ENCODE measurements around the gene MSH3. TPM values are rescaled to one million over a fixed set of nuclear protein-coding genes. Genes with fewer than 3 reads are reported as not detected.
"Not testable (repeated sequence)": the region's sequence is repeated elsewhere in the genome, so short reads cannot be mapped to it uniquely, and the experiment has no call there.

Gene MSH3
- total RNA-seq, 1 donor, result 15.8 TPM

- no peaks in the 10 kb centered on the region for H3K4me1 ChIP-seq (ENCODE audit: insufficient read depth, low read length)
- no peak overlapping the region for H3K4me3 ChIP-seq (ENCODE audit: low read length)
- no peaks in the 10 kb centered on the region for H3K9me3 ChIP-seq (ENCODE audit: low read depth, low read length)
- no peaks in the 10 kb centered on the region for H3K27me3 ChIP-seq (ENCODE audit: insufficient read depth, low read length)
Measured at GRCh38 chr5:80877592-80877991, 223.1 kb downstream of the MSH3 start.

GRCh38 chr5:80881726-80882125 is 227.3 kb downstream of the MSH3 start:
- Histone ChIP-seq H3K27me3 (ENCODE audit: insufficient read depth, low read length) (no peaks in the 10 kb centered on the region), H3K4me3 (ENCODE audit: low read length) (no peak overlapping the region), H3K9me3 (ENCODE audit: low read depth, low read length) (no peaks in the 10 kb centered on the region), H3K4me1 (ENCODE audit: insufficient read depth, low read length) (no peaks in the 10 kb centered on the region)

GRCh38 chr5:80883390-80883789 is 228.9 kb downstream of the MSH3 start:
- H3K4me3 ChIP-seq (ENCODE audit: low read length); H3K4me1 ChIP-seq (ENCODE audit: insufficient read depth, low read length); H3K27me3 ChIP-seq (ENCODE audit: insufficient read depth, low read length); H3K9me3 ChIP-seq (ENCODE audit: low read depth, low read length): not testable (repeated sequence)

- H3K27me3 ChIP-seq (ENCODE audit: insufficient read depth, low read length), result no peaks in the 10 kb centered on the region
- H3K4me3 ChIP-seq (ENCODE audit: low read length), result no peak overlapping the region
Measured at GRCh38 chr5:80884086-80884813, 229.8 kb downstream of the MSH3 start.

GRCh38 chr5:80884929-80885328 is 230.5 kb downstream of the MSH3 start:
- no peak overlapping the region for H3K4me3 ChIP-seq (ENCODE audit: low read length)
- H3K4me1 ChIP-seq (ENCODE audit: insufficient read depth, low read length), result no peaks in the 10 kb centered on the region
- no peaks in the 10 kb centered on the region for H3K9me3 ChIP-seq (ENCODE audit: low read depth, low read length)
- no peaks in the 10 kb centered on the region for H3K27me3 ChIP-seq (ENCODE audit: insufficient read depth, low read length)

More at GRCh38 chr5:80884086-80884813, 229.8 kb downstream of the MSH3 start:
- Histone ChIP-seq H3K9me3 (ENCODE audit: low read depth, low read length) (no peaks in the 10 kb centered on the region), H3K4me1 (ENCODE audit: insufficient read depth, low read length) (no peaks in the 10 kb centered on the region)

- Histone ChIP-seq H3K4me3 (ENCODE audit: low read length) (no peak overlapping the region), H3K9me3 (ENCODE audit: low read depth, low read length) (no peaks in the 10 kb centered on the region), H3K27me3 (ENCODE audit: insufficient read depth, low read length) (no peaks in the 10 kb centered on the region), H3K4me1 (ENCODE audit: insufficient read depth, low read length) (no peaks in the 10 kb centered on the region)
Measured at GRCh38 chr5:80885396-80886000, 231.0 kb downstream of the MSH3 start.

- Histone ChIP-seq H3K9me3 (ENCODE audit: low read depth, low read length) (no peaks in the 10 kb centered on the region), H3K4me1 (ENCODE audit: insufficient read depth, low read length) (no peaks in the 10 kb centered on the region), H3K4me3 (ENCODE audit: low read length) (no peak overlapping the region), H3K27me3 (ENCODE audit: insufficient read depth, low read length) (no peaks in the 10 kb centered on the region)
Measured at GRCh38 chr5:80894083-80894482, 239.6 kb downstream of the MSH3 start.

GRCh38 chr5:80895523-80895922 is 241.1 kb downstream of the MSH3 start:
- Histone ChIP-seq H3K9me3 (ENCODE audit: low read depth, low read length) (no peaks in the 10 kb centered on the region), H3K27me3 (ENCODE audit: insufficient read depth, low read length) (no peaks in the 10 kb centered on the region), H3K4me1 (ENCODE audit: insufficient read depth, low read length) (no peaks in the 10 kb centered on the region), H3K4me3 (ENCODE audit: low read length) (no peak overlapping the region)

GRCh38 chr5:80902624-80903023 is 248.2 kb downstream of the MSH3 start:
- H3K27me3 ChIP-seq (ENCODE audit: insufficient read depth, low read length); H3K9me3 ChIP-seq (ENCODE audit: low read depth, low read length); H3K4me3 ChIP-seq (ENCODE audit: low read length): not testable (repeated sequence)
- peaks cover 12% of the 10 kb centered on the region for H3K4me1 ChIP-seq (ENCODE audit: insufficient read depth, low read length)

GRCh38 chr5:80904533-80905187 is 250.2 kb downstream of the MSH3 start:
- no peaks in the 10 kb centered on the region for H3K27me3 ChIP-seq (ENCODE audit: insufficient read depth, low read length)
- H3K4me1 ChIP-seq (ENCODE audit: insufficient read depth, low read length), result peaks cover 12% of the 10 kb centered on the region
- H3K4me3 ChIP-seq (ENCODE audit: low read length), result no peak overlapping the region
- peaks cover 4% of the 10 kb centered on the region for H3K9me3 ChIP-seq (ENCODE audit: low read depth, low read length)

GRCh38 chr5:80905405-80905804 is 251.0 kb downstream of the MSH3 start:
- Histone ChIP-seq H3K4me3 (ENCODE audit: low read length) (no peak overlapping the region), H3K4me1 (ENCODE audit: insufficient read depth, low read length) (peaks cover 12% of the 10 kb centered on the region), H3K9me3 (ENCODE audit: low read depth, low read length) (peaks cover 4% of the 10 kb centered on the region), H3K27me3 (ENCODE audit: insufficient read depth, low read length) (no peaks in the 10 kb centered on the region)

GRCh38 chr5:80912479-80912878 is 258.0 kb downstream of the MSH3 start:
- Histone ChIP-seq H3K4me3 (ENCODE audit: low read length) (no peak overlapping the region), H3K4me1 (ENCODE audit: insufficient read depth, low read length) (no peaks in the 10 kb centered on the region), H3K9me3 (ENCODE audit: low read depth, low read length) (no peaks in the 10 kb centered on the region), H3K27me3 (ENCODE audit: insufficient read depth, low read length) (no peaks in the 10 kb centered on the region)

- Histone ChIP-seq H3K4me3 (ENCODE audit: low read length) (no peak overlapping the region), H3K27me3 (ENCODE audit: insufficient read depth, low read length) (no peaks in the 10 kb centered on the region)
Measured at GRCh38 chr5:80915716-80916115, 261.3 kb downstream of the MSH3 start.

GRCh38 chr5:80916676-80917075 is 262.2 kb downstream of the MSH3 start:
- H3K4me1 ChIP-seq (ENCODE audit: insufficient read depth, low read length), result no peaks in the 10 kb centered on the region
- no peak overlapping the region for H3K4me3 ChIP-seq (ENCODE audit: low read length)
- H3K27me3 ChIP-seq (ENCODE audit: insufficient read depth, low read length), result no peaks in the 10 kb centered on the region
- no peaks in the 10 kb centered on the region for H3K9me3 ChIP-seq (ENCODE audit: low read depth, low read length)

More at GRCh38 chr5:80915716-80916115, 261.3 kb downstream of the MSH3 start:
- Histone ChIP-seq H3K9me3 (ENCODE audit: low read depth, low read length) (no peaks in the 10 kb centered on the region), H3K4me1 (ENCODE audit: insufficient read depth, low read length) (no peaks in the 10 kb centered on the region)

GRCh38 chr5:80917631-80918030 is 263.2 kb downstream of the MSH3 start:
- H3K4me3 ChIP-seq (ENCODE audit: low read length), result no peak overlapping the region
- no peaks in the 10 kb centered on the region for H3K27me3 ChIP-seq (ENCODE audit: insufficient read depth, low read length)
- no peaks in the 10 kb centered on the region for H3K9me3 ChIP-seq (ENCODE audit: low read depth, low read length)
- H3K4me1 ChIP-seq (ENCODE audit: insufficient read depth, low read length), result no peaks in the 10 kb centered on the region

All from mononuclear cell (primary cell).